Left ventricle myocardium inferior (tissue), 1 donor: ENCODE data around the gene GPC3. TPM values are rescaled to one million over a fixed set of nuclear protein-coding genes. Genes with fewer than 3 reads are reported as not detected.

Experiments
- DNase-seq: peaks from one replicate; pipeline ENCODE4 v3.0.0-alpha.2; 2020
- H3K27ac ChIP-seq: fragments of 200-600 bp; replicated peaks from 2 replicates; pipeline ENCODE4 v1.8.0; 2021
- H3K27me3 ChIP-seq: fragments of 200-600 bp; 2 replicates; pipeline ENCODE4 v1.8.0; 2021; ENCODE audit warnings: low read depth
- H3K36me3 ChIP-seq: fragments of 200-600 bp; 2 replicates; pipeline ENCODE4 v1.8.0; 2021
- H3K4me1 ChIP-seq: fragments of 200-600 bp; 2 replicates; pipeline ENCODE4 v1.8.0; 2021
- H3K4me3 ChIP-seq: fragments of 200-600 bp; 2 replicates; pipeline ENCODE4 v1.8.0; 2021; ENCODE audit warnings: mild to moderate bottlenecking, moderate library complexity
- H3K9me3 ChIP-seq: fragments of 200-600 bp; replicated peaks from 2 replicates; pipeline ENCODE4 v1.8.0; 2021
- intact Hi-C: fragments of 100-400 bp; cut with micrococcal nuclease; formaldehyde crosslinking; loops from one replicate; pipeline ENCODE4 v1.11.0; 2022
- total RNA-seq: library from RNA; stranded (reverse); fragmentation: NEBNext Ultra II Directional; extraction: Animal tissue kit (Norgen Biotek cat#: 25700); gene quantifications from one replicate; pipeline ENCODE4 v1.2.1, GENCODE V29; 2021
- TF ChIP-seq, protein P1 (sequence below): fragments of 200-600 bp; IDR thresholded peaks from 2 replicates; pipeline ENCODE4 v1.8.0; 2021; ENCODE audit warnings: antibody characterized with exemption, mild to moderate bottlenecking, borderline replicate concordance
- donor health status: DM: no; HTN: yes; CAD: no; lungs with severe emphysema.

GPC3 gene
- total RNA-seq, 1 donor from 2014 or later: 5.4 TPM

DNA sequence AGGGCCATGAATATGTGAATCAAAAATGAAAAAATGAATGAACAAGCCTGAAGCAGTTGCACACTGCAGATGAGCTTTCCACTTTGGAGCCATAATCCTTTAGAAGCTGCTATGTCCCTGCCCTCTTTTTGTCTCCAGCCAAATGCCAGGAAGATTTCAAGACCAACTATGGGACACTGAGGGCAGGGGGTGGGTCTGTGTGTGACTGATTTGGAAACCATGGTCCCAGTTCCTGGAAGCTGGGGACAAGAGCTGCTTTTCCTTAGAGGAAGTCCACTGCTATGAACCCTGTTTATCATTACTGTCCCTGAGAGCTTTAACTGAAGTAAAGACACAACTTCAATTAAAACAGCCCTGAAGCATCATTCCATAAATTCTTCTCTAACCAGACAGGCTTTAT lies 416.2 kb downstream of the GPC3 start:
- Histone ChIP-seq H3K4me1 (no peaks in the 10 kb centered on the region), H3K9me3 (peaks cover 9% of the 10 kb centered on the region), H3K36me3 (no peaks in the 10 kb centered on the region), H3K4me3 (no peak overlapping the region), H3K27me3 (no peaks in the 10 kb centered on the region), H3K27ac (no peak overlapping the region)
- DNase-seq: no peak
- TF ChIP-seq, protein P1, sequence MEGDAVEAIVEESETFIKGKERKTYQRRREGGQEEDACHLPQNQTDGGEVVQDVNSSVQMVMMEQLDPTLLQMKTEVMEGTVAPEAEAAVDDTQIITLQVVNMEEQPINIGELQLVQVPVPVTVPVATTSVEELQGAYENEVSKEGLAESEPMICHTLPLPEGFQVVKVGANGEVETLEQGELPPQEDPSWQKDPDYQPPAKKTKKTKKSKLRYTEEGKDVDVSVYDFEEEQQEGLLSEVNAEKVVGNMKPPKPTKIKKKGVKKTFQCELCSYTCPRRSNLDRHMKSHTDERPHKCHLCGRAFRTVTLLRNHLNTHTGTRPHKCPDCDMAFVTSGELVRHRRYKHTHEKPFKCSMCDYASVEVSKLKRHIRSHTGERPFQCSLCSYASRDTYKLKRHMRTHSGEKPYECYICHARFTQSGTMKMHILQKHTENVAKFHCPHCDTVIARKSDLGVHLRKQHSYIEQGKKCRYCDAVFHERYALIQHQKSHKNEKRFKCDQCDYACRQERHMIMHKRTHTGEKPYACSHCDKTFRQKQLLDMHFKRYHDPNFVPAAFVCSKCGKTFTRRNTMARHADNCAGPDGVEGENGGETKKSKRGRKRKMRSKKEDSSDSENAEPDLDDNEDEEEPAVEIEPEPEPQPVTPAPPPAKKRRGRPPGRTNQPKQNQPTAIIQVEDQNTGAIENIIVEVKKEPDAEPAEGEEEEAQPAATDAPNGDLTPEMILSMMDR: no peak
- intact Hi-C loops: no loop called here

DNA sequence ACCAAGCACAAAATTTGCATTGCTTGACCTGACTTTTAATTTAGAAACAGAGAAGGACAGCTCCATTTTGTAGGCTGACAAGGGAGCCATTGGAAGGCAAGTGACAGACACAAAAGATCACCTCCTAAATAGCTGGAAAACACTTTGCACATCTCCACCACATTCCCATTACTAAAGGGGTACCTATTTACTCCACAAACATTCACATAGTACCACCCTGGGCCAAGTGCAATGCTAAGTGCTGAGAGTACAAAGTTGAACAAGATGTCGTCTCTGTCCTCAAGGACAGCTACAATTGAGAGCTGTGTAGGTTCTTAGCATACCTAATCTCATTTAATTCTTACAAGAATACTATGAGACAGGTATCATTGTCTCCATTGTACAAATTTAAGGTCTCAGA lies 417.3 kb downstream of the GPC3 start:
- DNase-seq: no peak
- TF ChIP-seq, protein P1: no peak
- no peak overlapping the region for H3K4me3 ChIP-seq
- H3K9me3 ChIP-seq: peaks cover 6% of the 10 kb centered on the region
- no peaks in the 10 kb centered on the region for H3K4me1 ChIP-seq
- H3K36me3 ChIP-seq: no peaks in the 10 kb centered on the region
- intact Hi-C loops: no loop called here
- no peak overlapping the region for H3K27ac ChIP-seq
- no peaks in the 10 kb centered on the region for H3K27me3 ChIP-seq

DNA sequence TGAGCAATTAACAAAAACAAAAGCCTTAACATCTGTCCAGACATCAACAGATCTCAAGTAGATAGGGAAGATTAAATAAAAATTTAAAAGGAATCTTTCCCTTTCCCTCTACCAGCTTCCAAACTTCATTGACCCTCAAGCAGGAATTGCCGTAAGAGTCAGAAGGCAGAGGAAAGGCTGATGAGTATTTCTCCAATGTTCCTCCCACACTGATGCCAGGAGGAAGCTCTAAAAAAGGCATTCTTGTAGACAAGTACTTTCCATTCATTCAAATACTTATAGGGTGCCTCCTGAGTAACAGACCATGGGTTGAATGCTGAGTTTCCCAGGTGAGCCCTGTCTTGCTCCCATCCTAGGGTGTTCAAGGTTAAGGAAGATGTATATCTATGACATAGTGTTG lies 418.5 kb downstream of the GPC3 start:
- Histone ChIP-seq H3K27me3 (no peaks in the 10 kb centered on the region), H3K27ac (no peak overlapping the region), H3K36me3 (no peaks in the 10 kb centered on the region), H3K4me3 (no peak overlapping the region), H3K4me1 (no peaks in the 10 kb centered on the region), H3K9me3 (no peaks in the 10 kb centered on the region)
- TF ChIP-seq, protein P1: no peak
- intact Hi-C loops: no loop called here
- no peak for DNase-seq

DNA sequence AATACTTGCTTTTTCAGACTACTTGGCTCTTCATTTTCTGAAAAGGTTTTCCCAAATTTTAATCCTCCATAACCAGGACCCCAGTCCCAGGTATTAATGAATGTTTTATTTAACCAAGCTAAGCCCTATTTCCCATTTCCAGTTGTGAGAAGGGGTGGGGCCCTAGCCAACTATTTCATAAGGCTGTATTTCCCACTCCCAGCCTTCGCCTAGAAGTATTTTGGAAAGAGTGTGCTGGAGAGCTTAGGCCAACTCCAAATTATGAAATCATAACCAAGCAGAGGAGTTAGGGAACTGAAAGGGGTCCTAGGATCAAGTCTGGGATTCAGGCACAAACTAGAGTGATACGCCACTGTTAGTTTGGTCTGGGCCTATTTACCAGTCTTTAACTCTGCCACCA lies 421.7 kb downstream of the GPC3 start:
- Histone ChIP-seq H3K9me3 (no peaks in the 10 kb centered on the region), H3K4me3 (no peak overlapping the region), H3K27me3 (no peaks in the 10 kb centered on the region), H3K4me1 (no peaks in the 10 kb centered on the region), H3K27ac (no peak overlapping the region), H3K36me3 (no peaks in the 10 kb centered on the region)
- TF ChIP-seq, protein P1: no peak
- intact Hi-C loops: no loop called here
- no peak for DNase-seq

DNA sequence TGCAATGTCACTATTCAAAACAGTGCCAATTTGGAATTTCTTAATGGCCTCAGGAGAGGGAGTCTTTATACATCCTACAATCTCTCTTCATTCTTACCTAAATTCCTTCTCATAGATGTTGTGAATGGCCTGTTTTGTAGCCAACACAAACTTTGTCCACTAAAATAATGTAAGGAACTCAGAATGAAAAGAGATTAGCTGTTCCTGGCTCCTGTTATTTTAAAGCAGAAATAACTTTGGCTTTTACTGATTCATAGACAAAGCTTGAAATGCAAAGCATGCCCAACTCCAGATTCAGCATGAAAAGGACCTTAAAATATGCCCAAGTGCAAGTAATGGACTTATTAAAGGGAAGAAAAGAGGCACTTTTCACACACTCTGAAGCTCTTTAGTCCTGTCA lies 424.1 kb downstream of the GPC3 start:
- intact Hi-C loops: no loop called here
- TF ChIP-seq, protein P1: no peak
- Histone ChIP-seq H3K4me3 (no peak overlapping the region), H3K27ac (no peak overlapping the region), H3K9me3 (no peaks in the 10 kb centered on the region), H3K4me1 (no peaks in the 10 kb centered on the region), H3K36me3 (no peaks in the 10 kb centered on the region), H3K27me3 (no peaks in the 10 kb centered on the region)
- DNase-seq: no peak

DNA sequence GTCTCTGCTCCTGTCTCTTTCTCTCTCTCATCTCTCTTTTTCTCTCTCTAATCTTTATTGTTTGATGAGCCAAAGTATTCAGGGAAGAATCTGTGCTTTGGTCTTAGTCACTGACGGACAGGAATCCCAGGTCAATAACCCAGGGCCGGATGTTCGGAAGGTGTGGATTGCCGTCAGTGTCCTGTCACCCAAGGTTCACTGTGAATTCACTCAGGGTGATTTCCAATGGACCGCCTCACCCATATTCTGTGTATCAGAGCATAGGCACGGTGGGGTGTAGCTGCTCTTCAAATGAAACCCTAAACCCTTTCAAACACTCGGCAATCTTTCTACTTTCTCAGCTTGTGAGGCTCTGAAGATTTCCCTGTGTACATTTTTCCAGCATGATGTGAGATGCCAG lies 425.5 kb downstream of the GPC3 start:
- no peaks in the 10 kb centered on the region for H3K36me3 ChIP-seq
- no peaks in the 10 kb centered on the region for H3K4me1 ChIP-seq
- no peak overlapping the region for H3K4me3 ChIP-seq
- TF ChIP-seq, protein P1: no peak
- no peaks in the 10 kb centered on the region for H3K9me3 ChIP-seq
- DNase-seq: no peak
- H3K27ac ChIP-seq: no peak overlapping the region
- H3K27me3 ChIP-seq: no peaks in the 10 kb centered on the region
- intact Hi-C loops: no loop called here
